Keratinocyte (primary cell): ENCODE data around the gene CCT6B. TPM values are rescaled to one million over a fixed set of nuclear protein-coding genes. Genes with fewer than 3 reads are reported as not detected.

Experiments
- DNase-seq: peaks from one replicate; pipeline ENCODE4 v3.0.0-alpha.2; 2011; ENCODE audit warnings: low read depth, missing footprints, low spot score
- FAIRE-seq: peaks from 2 replicates; lab custom pipeline; 2011; peaks lifted over from hg19 to GRCh38; lab: Jason Lieb, UNC
- H2AFZ ChIP-seq: 2 replicates; pipeline ENCODE4 v1.6.0; 2012; ENCODE audit warnings: low read length, control low read depth, inconsistent platforms; ENCODE audit not compliant: control insufficient read depth
- H3K27ac ChIP-seq: 2 replicates; pipeline ENCODE4 v1.5.1; 2011; ENCODE audit warnings: low read length; ENCODE audit not compliant: control insufficient read depth, insufficient read depth
- H3K27me3 ChIP-seq: 3 replicates; pipeline ENCODE4 v1.6.0; 2011; ENCODE audit warnings: low read length; ENCODE audit not compliant: control insufficient read depth, insufficient read depth; ENCODE audit errors: extremely low read depth
- H3K36me3 ChIP-seq, 2 experiments: 2 replicates in 1 of 2; 3 replicates in 1 of 2; pipeline ENCODE4 v1.5.1; 2011; ENCODE audit warnings: low read length in 2 of 2, mild to moderate bottlenecking in 1 of 2; ENCODE audit not compliant: control insufficient read depth in 2 of 2, insufficient read depth in 2 of 2; ENCODE audit errors: extremely low read depth in 1 of 2
- H3K4me1 ChIP-seq: 3 replicates; pipeline ENCODE4 v1.5.1; 2011; ENCODE audit warnings: low read length; ENCODE audit not compliant: control insufficient read depth, insufficient read depth; ENCODE audit errors: extremely low read depth
- H3K4me2 ChIP-seq: 3 replicates; pipeline ENCODE4 v1.6.0; 2011; ENCODE audit warnings: low read depth, low read length; ENCODE audit not compliant: control insufficient read depth, insufficient read depth; ENCODE audit errors: extremely low read depth
- H3K4me3 ChIP-seq, 3 experiments: fragments of 200-600 bp in 1 of 3; sonication (generic) in 1 of 3; 2 replicates in 2 of 3; 3 replicates in 1 of 3; pipeline ENCODE4 v1.5.1; 2011 to 2016; ENCODE audit warnings: low read length in 3 of 3, mild to moderate bottlenecking in 3 of 3, control low read depth in 2 of 3, inconsistent platforms in 1 of 3, low read depth in 1 of 3, mixed read lengths in 1 of 3, mixed run types in 1 of 3, moderate library complexity in 1 of 3; ENCODE audit not compliant: control insufficient read depth in 2 of 3, insufficient read depth in 2 of 3; ENCODE audit errors: extremely low read depth in 1 of 3
- H3K79me2 ChIP-seq: 2 replicates; pipeline ENCODE4 v1.6.0; 2012; ENCODE audit warnings: low read length; ENCODE audit not compliant: control insufficient read depth, insufficient read depth
- H3K9ac ChIP-seq: 3 replicates; pipeline ENCODE4 v1.6.0; 2011; ENCODE audit warnings: low read length; ENCODE audit not compliant: control insufficient read depth, insufficient read depth; ENCODE audit errors: extremely low read depth
- H3K9me1 ChIP-seq: 3 replicates; pipeline ENCODE4 v1.6.0; 2011; ENCODE audit warnings: low read length; ENCODE audit not compliant: control insufficient read depth, insufficient read depth; ENCODE audit errors: extremely low read depth
- H3K9me3 ChIP-seq: 2 replicates; pipeline ENCODE4 v1.5.1; 2012; ENCODE audit warnings: low read depth, low read length; ENCODE audit not compliant: control insufficient read depth
- H4K20me1 ChIP-seq: 3 replicates; pipeline ENCODE4 v1.6.0; 2011; ENCODE audit warnings: low read length; ENCODE audit not compliant: control insufficient read depth, insufficient read depth; ENCODE audit errors: extremely low read depth
- EZH2 ChIP-seq: IDR thresholded peaks from one replicate; pipeline ENCODE4 v1.6.1; 2012; ENCODE audit warnings: inconsistent platforms, mild to moderate bottlenecking, low read length, moderate library complexity
- dilution Hi-C: fragments of 300-500 bp; cut with MboI; formaldehyde crosslinking; loops from one replicate; pipeline ENCODE4 v1.7.0; 2020; ENCODE audit warnings: low sequenced_read_pairs; ENCODE audit not compliant: extremely low pct_ligation_motif_present
- polyA plus RNA-seq, 5 experiments: library from polyadenylated mRNA; depleted of rRNA in 3 of 5; stranded (reverse) in 3 of 5; stranded (forward) in 1 of 5; unstranded in 1 of 5; fragments of >200 nt; gene quantifications; 1 replicate in 1 of 5; 2 replicates in 3 of 5; 3 replicates in 1 of 5; pipeline versions ENCODE4 v1.2.1 to v1.2.3, GENCODE V29; 2011 to 2012; ENCODE audit warnings: missing spikeins in 2 of 5, low read depth in 1 of 5, low replicate concordance in 1 of 5
- TF ChIP-seq, protein P1 (sequence below), 3 experiments: IDR thresholded peaks in 1 of 3; conservative IDR thresholded peaks in 1 of 3; optimal IDR thresholded peaks in 1 of 3; 2 replicates in 2 of 3; 3 replicates in 1 of 3; pipeline versions ENCODE3 to v1.5.1; 2011; ENCODE audit warnings: low read length in 3 of 3, mild to moderate bottlenecking in 3 of 3, moderate library complexity in 2 of 3, control low read depth in 1 of 3, inconsistent platforms in 1 of 3; ENCODE audit not compliant: insufficient read depth in 2 of 3; ENCODE audit errors: extremely low read depth in 1 of 3

Gene CCT6B
- polyA plus RNA-seq, 1 donor (not counting 4 experiments of a cell fraction or from before 2014, with no cell fraction given) = 1.1 TPM

DNA sequence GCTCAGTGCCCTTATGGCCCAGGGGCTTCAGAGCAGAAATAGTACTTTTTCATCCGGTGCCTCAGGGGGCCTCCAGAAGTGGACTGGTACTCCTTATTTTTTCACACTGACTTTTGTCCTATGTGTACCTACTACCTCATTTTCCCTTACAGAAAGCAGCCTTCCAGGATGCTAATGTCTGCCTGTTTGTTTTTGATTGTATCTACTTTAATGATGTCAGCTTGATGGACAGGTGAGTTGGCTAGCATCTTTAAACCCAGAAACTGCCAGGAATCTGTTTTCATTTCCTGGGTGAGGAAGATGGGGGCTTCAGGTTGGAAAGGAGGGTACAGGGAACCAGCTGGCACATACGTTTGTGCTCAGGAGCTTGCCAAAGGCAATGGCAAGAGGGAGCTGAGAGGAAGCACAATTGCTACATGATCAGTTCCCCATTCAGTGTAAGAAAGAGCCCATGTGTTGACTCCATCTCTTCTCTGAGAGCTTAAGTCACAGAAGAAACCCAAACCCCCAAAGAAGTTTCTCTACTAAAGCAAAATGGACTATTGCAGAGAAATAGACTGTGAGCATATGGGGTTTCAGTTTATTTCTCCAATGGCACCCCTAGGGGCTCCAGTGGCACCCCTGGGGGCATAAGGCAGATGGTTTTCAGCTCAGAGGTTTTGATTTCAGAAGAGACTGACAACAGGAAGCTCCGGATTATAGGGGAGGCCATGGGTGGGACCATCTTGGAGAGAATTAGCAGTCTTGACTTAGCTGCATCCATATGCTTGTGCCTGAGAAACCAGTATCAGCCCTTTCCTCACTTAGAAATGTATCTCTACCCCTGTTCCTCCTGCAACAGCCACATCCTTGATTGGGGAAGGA is 35.4 kb upstream of the CCT6B start:
- Histone ChIP-seq H3K27me3 (no peaks in the 10 kb centered on the region), H3K36me3 (peaks cover 37 to 39% of the 10 kb centered on the region in 2 experiments), H2AFZ (no peak overlapping the region), H3K9ac (no peak overlapping the region), H3K9me3 (no peaks in the 10 kb centered on the region), H3K79me2 (no peaks in the 10 kb centered on the region), H3K4me2 (no peak overlapping the region), H3K27ac (no peak overlapping the region), H4K20me1 (no peaks in the 10 kb centered on the region), H3K4me3 (no peak overlapping the region), H3K9me1 (no peaks in the 10 kb centered on the region), H3K4me1 (no peaks in the 10 kb centered on the region)
- FAIRE-seq (no peak), DNase-seq (no peak)
- dilution Hi-C loops = no loop called here
- TF ChIP-seq, protein P1, sequence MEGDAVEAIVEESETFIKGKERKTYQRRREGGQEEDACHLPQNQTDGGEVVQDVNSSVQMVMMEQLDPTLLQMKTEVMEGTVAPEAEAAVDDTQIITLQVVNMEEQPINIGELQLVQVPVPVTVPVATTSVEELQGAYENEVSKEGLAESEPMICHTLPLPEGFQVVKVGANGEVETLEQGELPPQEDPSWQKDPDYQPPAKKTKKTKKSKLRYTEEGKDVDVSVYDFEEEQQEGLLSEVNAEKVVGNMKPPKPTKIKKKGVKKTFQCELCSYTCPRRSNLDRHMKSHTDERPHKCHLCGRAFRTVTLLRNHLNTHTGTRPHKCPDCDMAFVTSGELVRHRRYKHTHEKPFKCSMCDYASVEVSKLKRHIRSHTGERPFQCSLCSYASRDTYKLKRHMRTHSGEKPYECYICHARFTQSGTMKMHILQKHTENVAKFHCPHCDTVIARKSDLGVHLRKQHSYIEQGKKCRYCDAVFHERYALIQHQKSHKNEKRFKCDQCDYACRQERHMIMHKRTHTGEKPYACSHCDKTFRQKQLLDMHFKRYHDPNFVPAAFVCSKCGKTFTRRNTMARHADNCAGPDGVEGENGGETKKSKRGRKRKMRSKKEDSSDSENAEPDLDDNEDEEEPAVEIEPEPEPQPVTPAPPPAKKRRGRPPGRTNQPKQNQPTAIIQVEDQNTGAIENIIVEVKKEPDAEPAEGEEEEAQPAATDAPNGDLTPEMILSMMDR (optimal IDR thresholded peaks at IDR 0.05 in 1 of 3, IDR thresholded peaks at IDR 0.05 in 1 of 3, conservative IDR thresholded peaks at IDR 0.05 in 1 of 3; ENCODE audit: extremely low read depth in 1 of 3, insufficient read depth in 2 of 3, low read length in 3 of 3) = no peak
- no peak for TF ChIP-seq EZH2

DNA sequence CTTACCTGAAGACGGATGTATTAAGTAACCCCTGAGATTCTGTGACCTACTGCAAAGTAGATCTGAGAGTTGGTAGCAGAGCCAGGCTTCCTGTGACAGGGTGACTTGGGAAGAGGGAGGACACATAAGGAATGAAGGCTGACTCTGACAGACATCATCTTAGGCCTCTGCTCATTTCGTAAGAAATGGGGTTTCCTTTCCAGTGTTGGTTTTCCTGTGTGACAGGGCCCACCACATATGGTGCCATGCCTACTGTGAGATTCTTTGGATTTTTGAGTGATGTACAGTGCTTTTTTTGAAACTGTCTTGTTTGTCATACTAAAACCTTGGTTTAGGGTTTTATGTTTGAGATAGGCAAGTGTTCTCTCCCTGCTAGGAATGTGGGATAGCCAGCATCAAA is 31.8 kb upstream of the CCT6B start:
- H2AFZ ChIP-seq = no peak overlapping the region
- dilution Hi-C loops = no loop called here
- H3K36me3 ChIP-seq = peaks cover 32 to 37% of the 10 kb centered on the region in 2 experiments
- no peaks in the 10 kb centered on the region for H3K4me1 ChIP-seq
- no peaks in the 10 kb centered on the region for H4K20me1 ChIP-seq
- no peak for TF ChIP-seq EZH2
- H3K9ac ChIP-seq = no peak overlapping the region
- no peaks in the 10 kb centered on the region for H3K9me3 ChIP-seq
- FAIRE-seq = no peak
- H3K27me3 ChIP-seq = no peaks in the 10 kb centered on the region
- H3K79me2 ChIP-seq = no peaks in the 10 kb centered on the region
- no peaks in the 10 kb centered on the region for H3K9me1 ChIP-seq
- DNase-seq = no peak
- no peak overlapping the region for H3K27ac ChIP-seq
- no peak overlapping the region for H3K4me3 ChIP-seq
- no peak overlapping the region for H3K4me2 ChIP-seq
